Activated naive CD8-positive, alpha-beta T cell treated with anti-CD3 and anti-CD28 coated beads, Interleukin-2, amount 50 U/mL, for 16 hours (primary cell): ENCODE results near the gene ERCC3.
"Not testable (repeated sequence)": the region's sequence is repeated elsewhere in the genome, so short reads cannot be mapped to it uniquely, and the experiment has no call there.

Source experiments
- DNase-seq: peaks from one replicate; pipeline ENCODE4 v3.0.0-alpha.2; 2020; ENCODE audit warnings: low read depth, low spot score

ERCC3 gene

GRCh38 chr2:127226520-127227263, 67.3 kb downstream of the ERCC3 start:
- no peak for DNase-seq

- no peak for DNase-seq
Observed at GRCh38 chr2:127226132-127226519, 67.8 kb downstream of the ERCC3 start.

- no peak for DNase-seq
Observed at GRCh38 chr2:127225186-127225960, 68.6 kb downstream of the ERCC3 start.

GRCh38 chr2:127224135-127224534, 69.8 kb downstream of the ERCC3 start:
- DNase-seq = not testable (repeated sequence)

- DNase-seq = no peak
Observed at GRCh38 chr2:127220768-127221527, 73.0 kb downstream of the ERCC3 start.

GRCh38 chr2:127220102-127220767, 73.7 kb downstream of the ERCC3 start, which contains the start of gene CYP27C1:
CYP27C1 (minus strand) TSS chr2:127220299; CDS start chr2:127220270, 29 bp downstream.
- DNase-seq = no peak

GRCh38 chr2:127219171-127220070, 74.5 kb downstream of the ERCC3 start:
- DNase-seq = no peak

GRCh38 chr2:127218812-127219170, 75.2 kb downstream of the ERCC3 start:
- DNase-seq = no peak

GRCh38 chr2:127217470-127218325, 76.2 kb downstream of the ERCC3 start:
- no peak for DNase-seq

- no peak for DNase-seq
Observed at GRCh38 chr2:127216593-127216992, 77.4 kb downstream of the ERCC3 start.

- no peak for DNase-seq
Observed at GRCh38 chr2:127216095-127216494, 77.8 kb downstream of the ERCC3 start.

GRCh38 chr2:127214201-127214600, 79.7 kb downstream of the ERCC3 start:
- not testable (repeated sequence) for DNase-seq

GRCh38 chr2:127208313-127208712, 85.6 kb downstream of the ERCC3 start:
- DNase-seq = no peak
